SK-N-SH (cell line): ENCODE data around the gene MEFV. TPM values are rescaled to one million over a fixed set of nuclear protein-coding genes. Genes with fewer than 3 reads are reported as not detected.

Experiments used
- CTCF ChIA-PET: fragments of 300-600, 350-600 bp; formaldehyde crosslinking; extraction: SDS; loops from one replicate; lab custom pipeline; 2021; lab: Yijun Ruan, JAX
- POLR2A ChIA-PET: fragments of 350-600 bp; sonication (Branson Sonifier 250); formaldehyde crosslinking; extraction: SDS; loops from one replicate; lab custom pipeline; 2020; ENCODE audit warnings: antibody characterized with exemption, inconsistent platforms; lab: Yijun Ruan, JAX
- DNase-seq: peaks from one replicate; pipeline ENCODE4 v3.0.0; 2012
- H2AFZ ChIP-seq: fragments of 200-600 bp; sonication (generic); 2 replicates; pipeline ENCODE4 v1.8.1; 2016; ENCODE audit warnings: antibody characterized with exemption, mild to moderate bottlenecking, low read depth
- H3F3A ChIP-seq: fragments of 200-600 bp; sonication (generic); replicated peaks from 2 replicates; pipeline ENCODE3; 2016; ENCODE audit warnings: antibody characterized with exemption, mild to moderate bottlenecking; ENCODE audit not compliant: insufficient read depth
- H3K27ac ChIP-seq, 2 experiments: fragments of 200-500 bp in 1 of 2; fragments of 200-600 bp in 1 of 2; sonication (Bioruptor generic) in 1 of 2; sonication (generic), shearing (Covaris generic) in 1 of 2; 2 replicates each; pipeline versions ENCODE4 v1.5.1 to v1.6.1; 2014 to 2016; ENCODE audit warnings: low read depth in 2 of 2, inconsistent platforms in 1 of 2, low read length in 1 of 2, mild to moderate bottlenecking in 1 of 2, mixed read lengths in 1 of 2
- H3K27me3 ChIP-seq: fragments of 200-600 bp; sonication (generic), shearing (Covaris generic); 2 replicates; pipeline ENCODE4 v1.6.1; 2016; ENCODE audit warnings: mixed run types; ENCODE audit not compliant: insufficient read depth
- H3K36me3 ChIP-seq, 2 experiments: fragments of 200-500 bp in 1 of 2; fragments of 200-600 bp in 1 of 2; sonication (Bioruptor generic) in 1 of 2; sonication (generic) in 1 of 2; replicated peaks in 1 of 2; 2 replicates each; pipeline versions ENCODE3 to v1.5.1; 2014 to 2016; ENCODE audit warnings: low read length in 1 of 2, mild to moderate bottlenecking in 1 of 2; ENCODE audit not compliant: insufficient read depth in 2 of 2, control insufficient read depth in 1 of 2
- H3K4me1 ChIP-seq, 2 experiments: fragments of 200-500 bp in 1 of 2; fragments of 200-600 bp in 1 of 2; sonication (Bioruptor generic) in 1 of 2; sonication (generic), shearing (Covaris generic) in 1 of 2; 2 replicates each; pipeline versions ENCODE4 v1.5.1 to v1.6.1; 2014 to 2016; ENCODE audit warnings: low read depth in 1 of 2, low read length in 1 of 2, mixed run types in 1 of 2; ENCODE audit not compliant: insufficient read depth in 2 of 2, control insufficient read depth in 1 of 2
- H3K4me2 ChIP-seq: fragments of 200-600 bp; sonication (generic), shearing (Covaris generic); 2 replicates; pipeline ENCODE4 v1.6.1; 2017; ENCODE audit warnings: mixed run types
- H3K4me3 ChIP-seq, 2 experiments: fragments of 200-500 bp in 1 of 2; fragments of 200-600 bp in 1 of 2; sonication (Bioruptor generic) in 1 of 2; sonication (generic), shearing (Covaris generic) in 1 of 2; 2 replicates each; pipeline versions ENCODE4 v1.5.1 to v1.8.1; 2014 to 2016; ENCODE audit warnings: low read depth in 2 of 2, inconsistent platforms in 1 of 2, low read length in 1 of 2, mild to moderate bottlenecking in 1 of 2, mixed read lengths in 1 of 2, moderate library complexity in 1 of 2
- H3K79me2 ChIP-seq: fragments of 200-600 bp; sonication (generic); 2 replicates; pipeline ENCODE4 v1.8.1; 2017; ENCODE audit warnings: mild to moderate bottlenecking; ENCODE audit not compliant: insufficient read depth
- H3K9ac ChIP-seq: fragments of 200-600 bp; sonication (generic); 2 replicates; pipeline ENCODE4 v1.6.1; 2017; ENCODE audit warnings: mixed run types
- H3K9me2 ChIP-seq: fragments of 200-600 bp; sonication (generic); 2 replicates; pipeline ENCODE4 v1.6.1; 2017; ENCODE audit warnings: mixed run types
- H3K9me3 ChIP-seq: fragments of 200-600 bp; sonication (generic); 2 replicates; pipeline ENCODE4 v1.6.1; 2017; ENCODE audit warnings: mixed run types, mild to moderate bottlenecking, moderate library complexity
- H4K20me1 ChIP-seq: fragments of 200-600 bp; sonication (generic); 2 replicates; pipeline ENCODE4 v1.6.1; 2017; ENCODE audit warnings: mild to moderate bottlenecking, mixed run types; ENCODE audit not compliant: insufficient read depth
- EP300 ChIP-seq, 2 experiments: IDR thresholded peaks; 2 replicates each; pipeline versions ENCODE4 v1.4.0 to v1.6.1; 2012; ENCODE audit warnings: borderline replicate concordance in 1 of 2, low read depth in 1 of 2, low read length in 1 of 2
- FOSL2 ChIP-seq: IDR thresholded peaks from 2 replicates; pipeline ENCODE4 v1.4.0; 2012; ENCODE audit warnings: low read depth, mild to moderate bottlenecking, moderate library complexity, borderline replicate concordance
- GABPA ChIP-seq: IDR thresholded peaks from 2 replicates; pipeline ENCODE4 v1.4.0; 2012; ENCODE audit warnings: low read depth, mild to moderate bottlenecking
- JUND ChIP-seq: IDR thresholded peaks from 2 replicates; pipeline ENCODE4 v1.4.0; 2012
- MEF2A ChIP-seq: IDR thresholded peaks from 2 replicates; pipeline ENCODE4 v1.4.0; 2012; ENCODE audit warnings: low read depth, borderline replicate concordance
- NRF1 ChIP-seq: IDR thresholded peaks from 2 replicates; pipeline ENCODE4 v1.6.1; 2012; ENCODE audit warnings: low read depth, mild to moderate bottlenecking, low read length
- RAD21 ChIP-seq: IDR thresholded peaks from 2 replicates; pipeline ENCODE4 v1.6.1; 2012; ENCODE audit warnings: mild to moderate bottlenecking, low read length
- RCOR1 ChIP-seq: fragments of 150-350 bp; IDR thresholded peaks from 2 replicates; pipeline ENCODE4 v1.6.1; 2017; ENCODE audit warnings: antibody characterized with exemption, low read length
- RXRA ChIP-seq: IDR thresholded peaks from 2 replicates; pipeline ENCODE4 v1.4.0; 2012; ENCODE audit warnings: low read depth, mild to moderate bottlenecking, borderline replicate concordance
- SMC3 ChIP-seq: IDR thresholded peaks from 2 replicates; pipeline ENCODE4 v1.6.1; 2012; ENCODE audit warnings: low read depth, low read length, improper control_type of control experiment
- TAF1 ChIP-seq: IDR thresholded peaks from 2 replicates; pipeline ENCODE4 v1.6.1; 2012; ENCODE audit warnings: low read depth, mild to moderate bottlenecking, low read length, moderate library complexity, borderline replicate concordance
- YY1 ChIP-seq: IDR thresholded peaks from 2 replicates; pipeline ENCODE4 v1.4.0; 2012; ENCODE audit warnings: low read depth, mild to moderate bottlenecking
- WGBS: methylation state at CpG from one replicate; pipeline ENCODE4 v1.1.6; 2017; ENCODE audit warnings: low lambda C conversion rate; 5-methylcytosine and 5-hydroxymethylcytosine counted together
- polyA plus RNA-seq, 3 experiments: library from polyadenylated mRNA; depleted of rRNA; stranded (reverse); fragments of >200 nt; gene quantifications; 2 replicates each; pipeline ENCODE4 v1.2.3, GENCODE V29; 2012
- TF ChIP-seq, protein P1 (sequence below): IDR thresholded peaks from 2 replicates; pipeline ENCODE4 v1.4.0; 2012; ENCODE audit warnings: low read depth, borderline replicate concordance
- TF ChIP-seq, protein P2 (sequence below): IDR thresholded peaks from 2 replicates; pipeline ENCODE4; 2012
- TF ChIP-seq, protein P3 (sequence below): IDR thresholded peaks from 2 replicates; pipeline ENCODE4 v1.4.0; 2012; ENCODE audit warnings: low read depth, borderline replicate concordance

Gene MEFV
- polyA plus RNA-seq, 1 of the 3 experiments (the other 2 are of a cell fraction): not detected

DNA sequence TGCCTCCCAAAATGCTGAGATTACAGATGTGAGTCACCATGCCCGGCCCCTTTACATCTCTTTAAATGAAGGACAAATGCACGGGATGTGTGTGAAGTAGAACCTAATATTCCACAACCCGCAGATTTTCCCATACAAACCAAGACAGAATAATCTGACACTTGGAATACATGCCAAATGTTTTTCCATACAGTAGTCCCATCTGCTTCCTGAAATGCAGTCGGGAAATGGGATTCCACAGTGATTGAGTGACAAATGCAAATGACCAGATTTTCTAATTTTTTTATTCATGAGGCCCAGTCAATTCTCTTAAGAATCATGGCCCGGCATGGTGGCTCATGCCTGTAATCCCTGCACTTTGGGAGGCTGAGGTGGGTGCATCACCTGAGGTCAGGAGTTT is 14.7 kb downstream of the MEFV start:
- H2AFZ ChIP-seq: no peak overlapping the region
- TF ChIP-seq NRF1 (no peak), RCOR1 (no peak), YY1 (no peak), RXRA (no peak), MEF2A (no peak), EP300 (IDR thresholded peaks at IDR 0.05; ENCODE audit: borderline replicate concordance in 1 of 2, low read depth in 1 of 2, low read length in 1 of 2) (no peak), JUND (no peak), GABPA (no peak), FOSL2 (no peak), SMC3 (no peak), TAF1 (no peak), RAD21 (no peak)
- TF ChIP-seq, protein P1, sequence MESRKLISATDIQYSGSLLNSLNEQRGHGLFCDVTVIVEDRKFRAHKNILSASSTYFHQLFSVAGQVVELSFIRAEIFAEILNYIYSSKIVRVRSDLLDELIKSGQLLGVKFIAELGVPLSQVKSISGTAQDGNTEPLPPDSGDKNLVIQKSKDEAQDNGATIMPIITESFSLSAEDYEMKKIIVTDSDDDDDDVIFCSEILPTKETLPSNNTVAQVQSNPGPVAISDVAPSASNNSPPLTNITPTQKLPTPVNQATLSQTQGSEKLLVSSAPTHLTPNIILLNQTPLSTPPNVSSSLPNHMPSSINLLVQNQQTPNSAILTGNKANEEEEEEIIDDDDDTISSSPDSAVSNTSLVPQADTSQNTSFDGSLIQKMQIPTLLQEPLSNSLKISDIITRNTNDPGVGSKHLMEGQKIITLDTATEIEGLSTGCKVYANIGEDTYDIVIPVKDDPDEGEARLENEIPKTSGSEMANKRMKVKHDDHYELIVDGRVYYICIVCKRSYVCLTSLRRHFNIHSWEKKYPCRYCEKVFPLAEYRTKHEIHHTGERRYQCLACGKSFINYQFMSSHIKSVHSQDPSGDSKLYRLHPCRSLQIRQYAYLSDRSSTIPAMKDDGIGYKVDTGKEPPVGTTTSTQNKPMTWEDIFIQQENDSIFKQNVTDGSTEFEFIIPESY: no peak
- TF ChIP-seq, protein P2, sequence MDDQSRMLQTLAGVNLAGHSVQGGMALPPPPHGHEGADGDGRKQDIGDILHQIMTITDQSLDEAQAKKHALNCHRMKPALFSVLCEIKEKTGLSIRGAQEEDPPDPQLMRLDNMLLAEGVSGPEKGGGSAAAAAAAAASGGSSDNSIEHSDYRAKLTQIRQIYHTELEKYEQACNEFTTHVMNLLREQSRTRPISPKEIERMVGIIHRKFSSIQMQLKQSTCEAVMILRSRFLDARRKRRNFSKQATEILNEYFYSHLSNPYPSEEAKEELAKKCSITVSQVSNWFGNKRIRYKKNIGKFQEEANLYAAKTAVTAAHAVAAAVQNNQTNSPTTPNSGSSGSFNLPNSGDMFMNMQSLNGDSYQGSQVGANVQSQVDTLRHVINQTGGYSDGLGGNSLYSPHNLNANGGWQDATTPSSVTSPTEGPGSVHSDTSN: no peak
- TF ChIP-seq, protein P3, sequence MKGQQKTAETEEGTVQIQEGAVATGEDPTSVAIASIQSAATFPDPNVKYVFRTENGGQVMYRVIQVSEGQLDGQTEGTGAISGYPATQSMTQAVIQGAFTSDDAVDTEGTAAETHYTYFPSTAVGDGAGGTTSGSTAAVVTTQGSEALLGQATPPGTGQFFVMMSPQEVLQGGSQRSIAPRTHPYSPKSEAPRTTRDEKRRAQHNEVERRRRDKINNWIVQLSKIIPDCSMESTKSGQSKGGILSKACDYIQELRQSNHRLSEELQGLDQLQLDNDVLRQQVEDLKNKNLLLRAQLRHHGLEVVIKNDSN: no peak
- no peak overlapping the region for H3K27ac ChIP-seq
- 10% methylated on average over 5 of the region's 5 CpGs for WGBS
- ChIA-PET CTCF (no interaction called here), POLR2A (no interaction called here)
- no peaks in the 10 kb centered on the region for H3K79me2 ChIP-seq
- no peaks in the 10 kb centered on the region for H3K9me2 ChIP-seq
- no peak overlapping the region for H3K4me2 ChIP-seq
- no peaks in the 10 kb centered on the region for H3K9me3 ChIP-seq
- no peaks in the 10 kb centered on the region for H3K4me1 ChIP-seq
- H3K4me3 ChIP-seq: no peak overlapping the region
- no peak for DNase-seq
- peaks cover 32% of the 10 kb centered on the region; the same call in 1 of the 2 replicates for H3K27me3 ChIP-seq
- H3K9ac ChIP-seq: no peak overlapping the region
- H4K20me1 ChIP-seq: no peaks in the 10 kb centered on the region
- H3K36me3 ChIP-seq: no peaks in the 10 kb centered on the region
- peaks cover 2% of the 10 kb centered on the region for H3F3A ChIP-seq
